ENCODE data around the gene GPATCH1.
"Not testable (repeated sequence)": the region's sequence is repeated elsewhere in the genome, so short reads cannot be mapped to it uniquely, and the experiment has no call there.

GPATCH1 gene

DNA sequence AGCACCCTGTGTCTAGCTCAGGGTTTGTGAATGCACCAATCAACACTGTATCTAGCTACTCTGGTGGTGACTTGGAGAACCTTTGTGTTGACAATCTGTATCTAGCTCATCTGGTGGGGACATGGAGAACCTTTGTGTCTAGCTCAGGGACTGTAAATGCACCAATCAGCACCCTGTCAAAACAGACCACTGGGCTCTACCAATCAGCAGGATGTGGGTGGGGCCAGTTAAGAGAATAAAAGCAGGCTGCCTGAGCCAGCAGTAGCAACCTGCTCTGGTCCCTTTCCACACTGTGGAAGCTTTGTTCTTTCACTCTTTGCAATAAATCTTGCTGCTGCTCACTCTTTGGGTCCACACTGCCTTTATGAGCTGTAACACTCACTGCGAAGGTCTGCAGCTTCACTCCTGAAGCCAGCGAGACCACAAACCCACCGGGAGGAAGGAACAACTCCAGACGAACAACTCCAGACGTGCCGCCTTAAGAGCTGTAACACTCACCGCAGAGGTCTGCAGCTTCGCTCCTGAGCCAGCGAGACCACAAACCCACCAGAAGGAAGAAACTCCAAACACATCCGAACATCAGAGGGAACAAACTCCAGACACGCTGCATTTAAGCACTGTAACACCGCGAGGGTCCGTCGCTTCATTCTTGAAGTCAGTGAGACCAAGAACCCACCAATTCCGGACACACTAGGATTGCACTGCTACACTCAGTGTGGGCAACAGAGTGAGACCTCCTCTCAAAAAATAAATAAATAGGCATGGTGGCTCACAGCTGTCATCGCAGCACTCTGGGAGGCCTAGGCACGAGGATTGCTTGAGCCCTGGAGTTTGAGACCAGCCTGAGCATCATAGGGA, 43.6 kb upstream of the GPATCH1 start:
- H4K20me1 ChIP-seq (ENCODE audit: control insufficient read depth, insufficient read depth, low read depth, low read length); H3K79me2 ChIP-seq (ENCODE audit: control insufficient read depth, low read length); H3K9me3 ChIP-seq (ENCODE audit: control insufficient read depth, insufficient read depth, low read length); H3K27ac ChIP-seq (ENCODE audit: low read depth, low read length); H3K4me2 ChIP-seq (ENCODE audit: low read length); H3K4me3 ChIP-seq (ENCODE audit: low read length); H3K36me3 ChIP-seq (ENCODE audit: control insufficient read depth, low read length); H3K27me3 ChIP-seq (ENCODE audit: control insufficient read depth, low read length); H3K9me2 ChIP-seq (replicated peaks; ENCODE audit: control insufficient read depth, low read length); H3K4me1 ChIP-seq (ENCODE audit: control insufficient read depth, low read length); H3F3A ChIP-seq (ENCODE audit: control insufficient read depth, insufficient read depth): not testable (repeated sequence)

DNA sequence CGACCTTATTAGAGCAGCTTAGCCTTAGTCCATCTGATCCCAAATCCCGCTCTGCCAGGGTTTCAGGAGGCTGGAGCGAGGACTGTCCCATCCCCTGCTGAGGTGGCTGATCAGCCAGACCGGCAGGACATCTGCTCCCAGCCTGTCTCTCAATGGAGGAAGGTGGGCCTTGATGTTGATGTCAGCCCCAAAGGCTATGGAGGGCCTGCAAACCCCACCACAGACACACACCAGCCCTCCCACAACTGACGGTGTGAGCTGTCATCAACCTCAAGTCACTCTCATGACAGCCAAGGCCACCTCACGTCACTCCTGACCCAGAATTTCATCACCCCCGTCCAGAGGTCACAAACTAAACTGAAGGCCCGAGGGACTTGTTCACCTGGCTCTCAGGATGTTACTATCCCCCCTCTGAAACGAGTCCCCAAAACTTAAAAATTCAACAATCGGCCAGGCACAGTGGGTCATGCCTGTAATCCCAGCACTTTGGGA, 41.8 kb upstream of the GPATCH1 start:
- Histone ChIP-seq H3K4me2 (ENCODE audit: low read length) (no peak overlapping the region), H3K4me3 (ENCODE audit: low read length) (no peak overlapping the region), H4K20me1 (ENCODE audit: control insufficient read depth, insufficient read depth, low read depth, low read length) (no peaks in the 10 kb centered on the region), H3K9me2 (replicated peaks; ENCODE audit: control insufficient read depth, low read length) (no peaks in the 10 kb centered on the region), H3K27me3 (ENCODE audit: control insufficient read depth, low read length) (no peaks in the 10 kb centered on the region), H3K27ac (ENCODE audit: low read depth, low read length) (no peak overlapping the region), H3K36me3 (ENCODE audit: control insufficient read depth, low read length) (no peaks in the 10 kb centered on the region; the same call in 1 of the 2 replicates), H3K79me2 (ENCODE audit: control insufficient read depth, low read length) (peaks cover 3% of the 10 kb centered on the region; the same call in 1 of the 2 replicates), H3F3A (ENCODE audit: control insufficient read depth, insufficient read depth) (no peaks in the 10 kb centered on the region), H3K4me1 (ENCODE audit: control insufficient read depth, low read length) (peaks cover 5% of the 10 kb centered on the region), H3K9me3 (ENCODE audit: control insufficient read depth, insufficient read depth, low read length) (no peaks in the 10 kb centered on the region)
- TF ChIP-seq, protein P1, sequence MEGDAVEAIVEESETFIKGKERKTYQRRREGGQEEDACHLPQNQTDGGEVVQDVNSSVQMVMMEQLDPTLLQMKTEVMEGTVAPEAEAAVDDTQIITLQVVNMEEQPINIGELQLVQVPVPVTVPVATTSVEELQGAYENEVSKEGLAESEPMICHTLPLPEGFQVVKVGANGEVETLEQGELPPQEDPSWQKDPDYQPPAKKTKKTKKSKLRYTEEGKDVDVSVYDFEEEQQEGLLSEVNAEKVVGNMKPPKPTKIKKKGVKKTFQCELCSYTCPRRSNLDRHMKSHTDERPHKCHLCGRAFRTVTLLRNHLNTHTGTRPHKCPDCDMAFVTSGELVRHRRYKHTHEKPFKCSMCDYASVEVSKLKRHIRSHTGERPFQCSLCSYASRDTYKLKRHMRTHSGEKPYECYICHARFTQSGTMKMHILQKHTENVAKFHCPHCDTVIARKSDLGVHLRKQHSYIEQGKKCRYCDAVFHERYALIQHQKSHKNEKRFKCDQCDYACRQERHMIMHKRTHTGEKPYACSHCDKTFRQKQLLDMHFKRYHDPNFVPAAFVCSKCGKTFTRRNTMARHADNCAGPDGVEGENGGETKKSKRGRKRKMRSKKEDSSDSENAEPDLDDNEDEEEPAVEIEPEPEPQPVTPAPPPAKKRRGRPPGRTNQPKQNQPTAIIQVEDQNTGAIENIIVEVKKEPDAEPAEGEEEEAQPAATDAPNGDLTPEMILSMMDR (IDR thresholded peaks at IDR 0.05; ENCODE audit: low read depth, low read length, poor library complexity, severe bottlenecking) = no peak
- TF ChIP-seq EZH2phosphoT487 (IDR thresholded peaks at IDR 0.05; ENCODE audit: borderline replicate concordance, low read length) = no peak

DNA sequence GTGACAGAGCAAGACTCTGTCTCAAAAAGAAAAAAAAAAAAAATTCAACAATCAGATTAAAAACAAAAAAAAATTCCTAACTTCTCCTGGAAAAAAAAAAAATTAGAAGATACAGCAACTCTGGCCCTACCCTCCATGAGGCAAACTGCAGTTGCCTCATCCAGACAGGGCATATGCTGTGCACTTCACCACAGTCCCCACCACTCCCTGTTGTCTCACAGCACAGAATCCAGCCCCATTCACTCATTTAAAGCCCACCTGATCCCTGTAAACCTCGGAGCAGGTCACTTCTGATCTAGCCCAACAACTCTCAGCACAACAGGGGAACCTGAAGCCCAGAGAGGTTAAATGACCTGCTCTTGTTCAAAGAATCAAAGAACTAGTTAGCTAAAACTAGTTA, 41.2 kb upstream of the GPATCH1 start:
- TF ChIP-seq, protein P1 (IDR thresholded peaks at IDR 0.05; ENCODE audit: low read depth, low read length, poor library complexity, severe bottlenecking) = no peak
- no peak for TF ChIP-seq EZH2phosphoT487 (IDR thresholded peaks at IDR 0.05; ENCODE audit: borderline replicate concordance, low read length)
- H3K4me2 ChIP-seq (ENCODE audit: low read length) = no peak overlapping the region
- H3K9me3 ChIP-seq (ENCODE audit: control insufficient read depth, insufficient read depth, low read length) = no peaks in the 10 kb centered on the region
- no peaks in the 10 kb centered on the region for H3K27me3 ChIP-seq (ENCODE audit: control insufficient read depth, low read length)
- no peaks in the 10 kb centered on the region for H3K9me2 ChIP-seq (replicated peaks; ENCODE audit: control insufficient read depth, low read length)
- H3K79me2 ChIP-seq (ENCODE audit: control insufficient read depth, low read length) = peaks cover 3% of the 10 kb centered on the region; the same call in 1 of the 2 replicates
- H3F3A ChIP-seq (ENCODE audit: control insufficient read depth, insufficient read depth) = no peaks in the 10 kb centered on the region
- H3K27ac ChIP-seq (ENCODE audit: low read depth, low read length) = no peak overlapping the region
- no peaks in the 10 kb centered on the region; the same call in 1 of the 2 replicates for H3K36me3 ChIP-seq (ENCODE audit: control insufficient read depth, low read length)
- H4K20me1 ChIP-seq (ENCODE audit: control insufficient read depth, insufficient read depth, low read depth, low read length) = no peaks in the 10 kb centered on the region
- peaks cover 5% of the 10 kb centered on the region for H3K4me1 ChIP-seq (ENCODE audit: control insufficient read depth, low read length)
- no peak overlapping the region for H3K4me3 ChIP-seq (ENCODE audit: low read length)
